Erythroblast (primary cell): ENCODE results near the gene YRDC.

Experiments
- GATA1 ChIP-seq: IDR thresholded peaks from 2 replicates; pipeline ENCODE4 v1.6.1; 2011; ENCODE audit warnings: low read depth, mild to moderate bottlenecking, control low read depth, low read length, moderate library complexity
- POLR2A ChIP-seq: IDR thresholded peaks from 2 replicates; pipeline ENCODE4 v1.6.1; 2011; ENCODE audit warnings: mild to moderate bottlenecking, low read length

- TF ChIP-seq POLR2A (no peak), GATA1 (no peak)
These were observed 40.5 kb downstream of the YRDC start for GRCh38 chr1:37767488-37767887.
